SK-N-SH treated with all-trans-retinoic acid at 6 μM for 48 hours (cell line): ENCODE data around the gene IGFBP7.
A peak's percentile ranks its signal among the peaks of the same experiment; 100 is the strongest.

ENCODE experiments used
- ATAC-seq: fragments of 200-7000 bp; cut with Tn5 transposase; 3 replicates; pipeline ENCODE4 v1.9.1; 2020; ENCODE audit warnings: mild to moderate bottlenecking, moderate library complexity
- BACH2 ChIP-seq: fragments of 250-450 bp; sonication (Bioruptor Pico); IDR thresholded peaks from 2 replicates; pipeline ENCODE4 v1.9.0; 2021; ENCODE audit warnings: mild to moderate bottlenecking, borderline replicate concordance
- CREB5 ChIP-seq: fragments of 250-450 bp; sonication (Bioruptor Pico); IDR thresholded peaks from 2 replicates; pipeline ENCODE4 v1.5.1; 2020; ENCODE audit warnings: low read depth, mild to moderate bottlenecking, moderate library complexity
- CSDC2 ChIP-seq: fragments of 250-450 bp; sonication (Bioruptor Pico); IDR thresholded peaks from 2 replicates; pipeline ENCODE4 v1.5.0; 2020; ENCODE audit warnings: mild to moderate bottlenecking, moderate library complexity
- CSRNP3 ChIP-seq: fragments of 250-450 bp; sonication (Bioruptor Pico); IDR thresholded peaks from 2 replicates; pipeline ENCODE4 v1.5.1; 2021; ENCODE audit warnings: mild to moderate bottlenecking, moderate library complexity
- ESRRG ChIP-seq: fragments of 250-450 bp; sonication (Bioruptor Pico); IDR thresholded peaks from 2 replicates; pipeline ENCODE4 v1.6.1; 2021; ENCODE audit warnings: mild to moderate bottlenecking
- ISL1 ChIP-seq: fragments of 250-450 bp; sonication (Bioruptor Pico); IDR thresholded peaks from 2 replicates; pipeline ENCODE4 v2.1.2; 2022; ENCODE audit warnings: mild to moderate bottlenecking, moderate library complexity
- OSR1 ChIP-seq: fragments of 250-450 bp; sonication (Bioruptor Pico); IDR thresholded peaks from 2 replicates; pipeline ENCODE4 v1.8.0; 2022; ENCODE audit warnings: moderate library complexity, mild to moderate bottlenecking, inconsistent platforms
- PATZ1 ChIP-seq: fragments of 250-450 bp; sonication (Bioruptor Pico); IDR thresholded peaks from 2 replicates; pipeline ENCODE4 v1.8.0; 2020; ENCODE audit warnings: mild to moderate bottlenecking, moderate library complexity, borderline replicate concordance
- POU6F1 ChIP-seq: fragments of 250-450 bp; sonication (Bioruptor Pico); IDR thresholded peaks from 2 replicates; pipeline ENCODE4 v1.8.0; 2021; ENCODE audit warnings: low read depth, mild to moderate bottlenecking, moderate library complexity, borderline replicate concordance
- PPARA ChIP-seq: fragments of 250-450 bp; sonication (Bioruptor Pico); IDR thresholded peaks from 2 replicates; pipeline ENCODE4 v1.5.0; 2020; ENCODE audit warnings: mild to moderate bottlenecking, borderline replicate concordance
- SNAI2 ChIP-seq: fragments of 250-450 bp; sonication (Bioruptor Pico); IDR thresholded peaks from 2 replicates; pipeline ENCODE4 v1.5.0; 2020; ENCODE audit warnings: mild to moderate bottlenecking, moderate library complexity
- TCF4 ChIP-seq: fragments of 250-450 bp; sonication (Bioruptor Pico); IDR thresholded peaks from 2 replicates; pipeline ENCODE4 v1.8.0; 2021; ENCODE audit warnings: mild to moderate bottlenecking, moderate library complexity, borderline replicate concordance
- TOX ChIP-seq: fragments of 250-450 bp; sonication (Bioruptor Pico); IDR thresholded peaks from 2 replicates; pipeline ENCODE4 v1.8.0; 2021; ENCODE audit warnings: mild to moderate bottlenecking, moderate library complexity, borderline replicate concordance
- ZFP3 ChIP-seq: fragments of 250-450 bp; sonication (Bioruptor Pico); IDR thresholded peaks from 2 replicates; pipeline ENCODE4 v1.5.0; 2020; ENCODE audit warnings: mild to moderate bottlenecking, moderate library complexity
- ZNF70 ChIP-seq: fragments of 450-650 bp; formaldehyde crosslinking; IDR thresholded peaks from 2 replicates; pipeline ENCODE4 v1.5.0; 2020; ENCODE audit warnings: mild to moderate bottlenecking, moderate library complexity
- ZNF8 ChIP-seq: fragments of 450-650 bp; formaldehyde crosslinking; IDR thresholded peaks from 2 replicates; pipeline ENCODE4 v1.5.0; 2020; ENCODE audit warnings: mild to moderate bottlenecking, moderate library complexity

IGFBP7 gene

GRCh38 chr4:57055886-57056285 lies 54.3 kb downstream of the IGFBP7 start:
- TF ChIP-seq ISL1 (peak; percentile 71), BACH2 (CRISPR knock-in tag) (no peak), TCF4 (CRISPR knock-in tag) (peak; percentile 64), ZNF70 (CRISPR knock-in tag) (peak; percentile 87)
- ATAC-seq = peak; percentile 49; the same call in 1 of the 3 replicates

GRCh38 chr4:57053508-57053907 lies 56.7 kb downstream of the IGFBP7 start:
- no peak for ATAC-seq
- TF ChIP-seq POU6F1 (CRISPR knock-in tag) = no peak
- TF ChIP-seq CSRNP3 = no peak
- 0 out of 2 replicates have a peak, but pooled peaks have one; percentile 20 for TF ChIP-seq ISL1
- peak; percentile 44; the same call in 1 of the 2 replicates for TF ChIP-seq CREB5 (CRISPR knock-in tag)
- TF ChIP-seq ZNF70 (CRISPR knock-in tag) = no peak
- no peak for TF ChIP-seq OSR1
- TF ChIP-seq SNAI2 (CRISPR knock-in tag) = no peak
- TF ChIP-seq BACH2 (CRISPR knock-in tag) = no peak
- TF ChIP-seq PPARA (CRISPR knock-in tag) = no peak

GRCh38 chr4:57051524-57051923 lies 58.7 kb downstream of the IGFBP7 start:
- TF ChIP-seq TOX (CRISPR knock-in tag) (no peak), ZFP3 (no peak), PATZ1 (CRISPR knock-in tag) (no peak), ZNF8 (CRISPR knock-in tag) (no peak), ESRRG (CRISPR knock-in tag) (no peak)
- ATAC-seq = no peak

- no peak for TF ChIP-seq POU6F1 (CRISPR knock-in tag)
- no peak for TF ChIP-seq PATZ1 (CRISPR knock-in tag)
- TF ChIP-seq CSDC2 = no peak
- no peak for TF ChIP-seq ZNF70 (CRISPR knock-in tag)
- TF ChIP-seq, all 23 proteins: peak for 0
- no peak for ATAC-seq
Observed at GRCh38 chr4:57051095-57051494, 59.1 kb downstream of the IGFBP7 start.
